Right cardiac atrium (tissue), 5 donors: Measurements from ENCODE around the gene STX3. TPM values are rescaled to one million over a fixed set of nuclear protein-coding genes. Genes with fewer than 3 reads are reported as not detected.
"Not testable (repeated sequence)": the region's sequence is repeated elsewhere in the genome, so short reads cannot be mapped to it uniquely, and the experiment has no call there.

Experiments
- ATAC-seq, 2 donors: fragments of 200-7000 bp; cut with Tn5 transposase; one replicate each; pipeline versions ENCODE4 v1.8.0 to v1.9.1; 2020; ENCODE audit warnings: moderate library complexity in 2 of 2, mild to moderate bottlenecking in 1 of 2
- DNase-seq, 3 donors: peaks; one replicate each; pipeline ENCODE4 v3.0.0-alpha.2; 2020
- H3K27ac ChIP-seq: one replicate; pipeline ENCODE4 v1.5.1; 2013; ENCODE audit warnings: mild to moderate bottlenecking, low read length, control low read depth, moderate library complexity
- H3K27me3 ChIP-seq: one replicate; pipeline ENCODE4 v1.6.1; 2013; ENCODE audit not compliant: control insufficient read depth, insufficient read depth
- H3K4me1 ChIP-seq: one replicate; pipeline ENCODE4 v1.6.1; 2013; ENCODE audit warnings: low read length; ENCODE audit not compliant: control insufficient read depth, insufficient read depth
- H3K4me3 ChIP-seq: one replicate; pipeline ENCODE4 v1.5.1; 2013; ENCODE audit warnings: low read length, control low read depth
- H3K9me3 ChIP-seq: one replicate; pipeline ENCODE4 v1.6.1; 2013; ENCODE audit warnings: low read length; ENCODE audit not compliant: control insufficient read depth
- WGBS: extraction: QIAGEN DNeasy Blood & Tissue Kit; methylation state at CpG from one replicate; pipeline ENCODE4 v1.1.7; 2013; 5-methylcytosine and 5-hydroxymethylcytosine counted together
- intact Hi-C, 4 donors: fragments of 100-400 bp; cut with DNase I; formaldehyde crosslinking; loops; one replicate each; pipeline versions ENCODE4 v1.11.0 to v1.14.0; 2022 to 2023
- polyA plus RNA-seq: library from polyadenylated mRNA; stranded (reverse); fragments of 200-250 nt; gene quantifications from one replicate; pipeline ENCODE4 v1.2.3, GENCODE V29; 2013
- total RNA-seq, 4 donors: library from RNA; stranded (reverse); fragmentation: NEBNext Ultra II Directional; extraction: Animal tissue kit (Norgen Biotek cat#: 25700); gene quantifications; one replicate each; pipeline ENCODE4 v1.2.1, GENCODE V29; 2021
- donor health status: healthy with polysubstance abuse.
- donor health status: DM: no; HTN: yes; CAD: no.
- donor health status: DM: no; HTN: no; CAD: no.
- donor health status: DM: no; HTN: yes; CAD: no; lungs with severe emphysema.
- donor health status: DM: yes; HTN: yes; CAD: no.

STX3 gene
- total and polyA plus RNA-seq, 5 donors, result 7.1 to 12.0 (median 10.4) TPM

DNA sequence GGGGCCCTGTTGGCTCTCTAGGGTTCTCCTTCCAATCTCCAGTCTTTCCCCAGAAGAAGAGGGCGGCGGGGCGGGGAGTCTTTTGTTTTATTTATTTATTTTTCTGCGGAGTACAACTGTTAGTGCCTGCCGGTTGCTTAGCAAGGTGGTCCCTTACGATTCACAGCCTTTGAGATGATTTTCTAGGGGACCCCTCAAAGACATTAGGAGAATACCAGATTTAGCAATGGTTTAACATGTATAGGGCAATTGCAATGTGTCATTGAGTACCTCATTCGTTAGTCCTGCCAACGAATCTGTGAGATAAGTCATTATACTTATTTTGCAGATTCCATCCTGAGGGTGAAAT, 55.7 kb downstream of the STX3 start:
- intact Hi-C loops, result no loop called here

DNA sequence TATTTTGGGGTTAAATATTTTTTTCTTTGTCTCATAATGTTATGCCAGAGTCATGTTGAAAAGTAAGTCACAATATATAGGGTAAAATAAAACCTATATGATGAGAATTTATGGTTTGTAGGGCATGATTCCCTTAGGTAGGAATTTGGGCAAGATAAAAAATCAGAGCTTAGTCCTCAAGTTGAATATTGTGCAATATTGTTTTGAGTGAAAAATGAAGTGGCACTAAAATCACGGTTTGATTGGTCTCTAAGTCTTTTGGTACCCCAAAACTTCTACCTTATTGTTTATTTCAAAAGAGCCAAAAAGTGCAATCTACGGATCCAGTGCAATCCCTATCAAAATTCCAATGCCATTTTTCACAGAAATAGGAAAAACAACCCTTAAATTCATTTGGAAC, 57.0 kb downstream of the STX3 start:
- H3K4me3 ChIP-seq, result no peak overlapping the region
- no peaks in the 10 kb centered on the region for H3K9me3 ChIP-seq
- ATAC-seq, result no peak
- peaks cover 2% of the 10 kb centered on the region for H3K4me1 ChIP-seq
- WGBS, result 91% methylated on average over 2 of the region's 2 CpGs
- H3K27ac ChIP-seq, result no peak overlapping the region
- no peak for DNase-seq
- H3K27me3 ChIP-seq, result no peaks in the 10 kb centered on the region
- intact Hi-C loops, result no loop called here

More for the DNA sequence above, 55.7 kb downstream of the STX3 start:
- no peak for ATAC-seq
- Histone ChIP-seq H3K4me1 (peaks cover 2% of the 10 kb centered on the region), H3K27ac (no peak overlapping the region), H3K4me3 (peak overlapping the region; percentile 78), H3K9me3 (no peaks in the 10 kb centered on the region), H3K27me3 (no peaks in the 10 kb centered on the region)
- DNase-seq, result no peak
- 14% methylated on average over 8 of the region's 8 CpGs for WGBS

DNA sequence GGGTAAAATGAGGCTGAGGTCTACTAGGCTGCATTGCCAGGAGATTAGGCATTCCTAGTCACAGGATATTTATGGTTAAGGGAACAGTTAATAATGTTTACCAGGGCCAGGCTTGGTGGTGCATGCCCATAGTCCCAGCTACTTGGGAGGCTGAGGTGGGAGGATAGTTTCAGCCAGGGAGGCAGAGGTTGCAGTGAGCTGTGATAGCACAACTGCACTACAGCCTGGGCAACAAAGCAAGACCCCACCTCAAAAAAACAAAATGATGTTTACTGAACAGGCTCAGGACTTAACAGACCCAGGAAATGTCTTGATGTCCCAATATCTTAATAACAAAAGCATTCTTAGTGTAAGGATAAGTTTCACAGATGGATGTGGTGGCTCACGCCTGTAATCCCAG, 58.2 kb downstream of the STX3 start:
- WGBS, result 93% methylated on average over 1 of the region's 1 CpG
- DNase-seq, result no peak
- no peak overlapping the region for H3K4me3 ChIP-seq
- H3K27ac ChIP-seq, result no peak overlapping the region
- intact Hi-C loops, result no loop called here
- no peak for ATAC-seq
- H3K4me1 ChIP-seq, result peaks cover 2% of the 10 kb centered on the region
- H3K9me3 ChIP-seq, result no peaks in the 10 kb centered on the region
- H3K27me3 ChIP-seq, result no peaks in the 10 kb centered on the region

DNA sequence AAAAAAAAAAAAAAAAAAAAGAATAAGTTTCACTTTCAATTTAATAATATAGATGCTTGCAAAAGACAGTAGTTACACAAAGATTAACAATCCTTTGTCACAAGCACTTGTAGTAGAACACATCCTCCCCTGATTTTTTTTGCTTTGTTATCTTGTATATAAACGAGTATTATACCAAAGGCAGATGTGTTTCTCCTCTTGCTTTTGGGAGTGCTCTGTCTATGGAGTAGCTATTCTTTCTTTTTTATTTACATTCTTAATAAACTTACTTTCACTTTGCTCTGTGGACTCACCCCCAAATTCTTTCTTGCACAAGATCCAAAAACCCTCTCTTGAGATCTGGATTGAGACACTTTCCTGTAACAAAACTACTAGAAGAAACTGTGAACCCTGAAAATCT, 58.8 kb downstream of the STX3 start:
- no peak for ATAC-seq

DNA sequence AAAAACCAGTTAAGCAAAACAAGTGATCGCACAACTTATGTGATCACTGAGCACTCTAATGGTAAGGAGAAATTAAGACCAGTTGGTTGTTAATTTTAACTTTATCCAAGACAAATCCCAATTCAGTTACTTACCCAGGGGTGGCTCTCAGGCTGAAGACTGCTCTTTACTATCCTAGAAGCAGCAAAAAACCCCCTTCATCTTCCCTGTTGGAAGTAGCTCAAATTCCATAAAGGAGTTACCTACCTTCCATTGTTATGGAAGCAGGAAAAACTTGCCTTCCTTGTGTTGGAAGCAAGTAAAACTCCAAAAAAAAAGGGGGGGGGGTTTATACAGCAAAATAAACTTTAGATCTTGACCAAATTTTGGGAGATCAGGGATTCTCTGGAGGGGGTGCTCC, 60.6 kb downstream of the STX3 start:
- whole genome bisulfite sequencing, result 83% methylated on average over 1 of the region's 1 CpG

More for the DNA sequence above, 58.8 kb downstream of the STX3 start:
- Histone ChIP-seq H3K4me1 (peaks cover 2% of the 10 kb centered on the region), H3K4me3 (no peak overlapping the region), H3K27me3 (no peaks in the 10 kb centered on the region), H3K9me3 (no peaks in the 10 kb centered on the region), H3K27ac (no peak overlapping the region)
- WGBS, result 41% methylated on average over 1 of the region's 1 CpG
- intact Hi-C loops, result no loop called here
- no peak for DNase-seq

DNA sequence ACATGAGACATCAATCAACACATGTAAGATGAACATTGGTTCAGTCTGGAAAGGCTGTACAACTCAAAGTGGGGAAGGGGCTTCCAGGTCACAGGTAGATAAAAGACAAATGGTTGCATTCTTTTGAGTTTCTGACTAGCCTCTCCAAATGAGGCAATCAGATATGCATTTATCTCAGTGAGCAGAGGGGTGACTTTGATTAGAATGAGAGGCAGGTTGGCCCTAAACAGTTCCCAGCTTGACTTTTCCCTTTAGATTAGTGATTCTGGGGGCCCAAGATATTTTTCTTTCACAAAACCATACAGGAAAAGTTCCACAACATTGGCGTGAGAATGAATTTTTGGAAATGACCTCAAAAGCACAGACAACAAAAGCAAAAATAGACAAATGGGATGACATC, 61.3 kb downstream of the STX3 start:
- 57% methylated on average over 1 of the region's 1 CpG for WGBS
- ATAC-seq, H3K9me3 ChIP-seq, intact Hi-C loops, H3K27me3 ChIP-seq, H3K27ac ChIP-seq, DNase-seq, H3K4me3 ChIP-seq, H3K4me1 ChIP-seq: not testable (repeated sequence)

More for the DNA sequence above, 60.6 kb downstream of the STX3 start:
- H3K27me3 ChIP-seq, result no peaks in the 10 kb centered on the region
- DNase-seq (no peak), ATAC-seq (no peak)
- intact Hi-C loops, result no loop called here
- H3K4me1 ChIP-seq, result no peaks in the 10 kb centered on the region
- no peaks in the 10 kb centered on the region for H3K9me3 ChIP-seq
- H3K27ac ChIP-seq, result no peak overlapping the region
- H3K4me3 ChIP-seq, result no peak overlapping the region

DNA sequence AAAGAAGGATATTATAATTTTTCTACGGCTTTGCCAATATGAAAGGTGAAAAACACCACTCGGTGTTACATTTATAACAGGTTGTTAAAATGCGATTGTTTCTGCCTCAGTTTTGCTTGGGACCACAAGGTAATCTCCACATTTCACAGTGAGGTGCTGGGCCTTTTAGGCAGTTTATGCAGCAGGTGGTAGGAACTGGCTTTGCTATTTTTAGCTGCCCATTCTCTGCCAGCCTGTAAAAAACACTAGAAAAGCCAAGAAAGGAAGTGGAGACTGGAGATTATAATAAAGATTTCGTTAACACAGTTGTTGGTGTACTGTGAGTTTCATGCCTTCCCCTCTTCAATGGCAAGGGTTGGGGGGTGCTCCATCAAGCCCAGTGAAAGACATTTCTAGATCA, 63.4 kb downstream of the STX3 start:
- DNase-seq (no peak), ATAC-seq (no peak)
- no peaks in the 10 kb centered on the region for H3K4me1 ChIP-seq
- intact Hi-C loops, result no loop called here
- no peaks in the 10 kb centered on the region for H3K27me3 ChIP-seq
- H3K4me3 ChIP-seq, result no peak overlapping the region
- no peaks in the 10 kb centered on the region for H3K9me3 ChIP-seq
- no peak overlapping the region for H3K27ac ChIP-seq
- WGBS, result 74% methylated on average over 4 of the region's 4 CpGs

DNA sequence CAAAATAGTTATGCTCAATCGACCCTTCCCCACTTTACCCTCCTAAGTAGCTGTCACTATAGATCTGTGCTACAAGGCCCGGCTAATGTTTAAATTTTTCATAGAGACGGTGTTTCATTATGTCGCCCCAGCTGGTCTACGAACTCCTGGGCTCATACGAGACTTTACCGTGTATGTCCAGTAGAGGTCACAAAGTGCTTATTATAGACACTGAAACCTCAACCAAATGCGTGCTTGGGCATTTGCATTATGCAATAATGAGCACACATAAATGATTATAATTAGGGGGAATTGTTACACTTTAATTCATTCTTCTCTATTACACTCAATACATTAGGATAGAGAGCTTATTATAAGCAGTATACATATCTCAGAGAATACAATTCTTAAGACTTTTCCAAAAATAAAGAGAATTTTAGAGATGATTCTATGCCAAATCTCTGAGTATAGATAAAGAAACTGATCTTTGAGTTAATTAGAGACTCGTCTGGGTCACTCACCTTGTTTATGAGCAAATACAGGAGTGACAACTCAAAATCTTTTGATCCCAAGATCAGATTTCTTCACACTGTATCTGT, 67.9 kb downstream of the STX3 start:
- no peaks in the 10 kb centered on the region for H3K27me3 ChIP-seq
- H3K4me1 ChIP-seq, result no peaks in the 10 kb centered on the region
- intact Hi-C loops, result loop anchor here (5.0 to 10.0 kb wide), 3 partner anchors 304 to 312 kb away; no protein-coding TSS in a partner anchor
- H3K27ac ChIP-seq, result no peak overlapping the region
- WGBS, result 3% methylated on average over 9 of the region's 9 CpGs
- ATAC-seq (peak; percentile 87 to 91), DNase-seq (peak in 1 of 3 donors; percentile 34)
- H3K9me3 ChIP-seq, result no peaks in the 10 kb centered on the region
- H3K4me3 ChIP-seq, result no peak overlapping the region

DNA sequence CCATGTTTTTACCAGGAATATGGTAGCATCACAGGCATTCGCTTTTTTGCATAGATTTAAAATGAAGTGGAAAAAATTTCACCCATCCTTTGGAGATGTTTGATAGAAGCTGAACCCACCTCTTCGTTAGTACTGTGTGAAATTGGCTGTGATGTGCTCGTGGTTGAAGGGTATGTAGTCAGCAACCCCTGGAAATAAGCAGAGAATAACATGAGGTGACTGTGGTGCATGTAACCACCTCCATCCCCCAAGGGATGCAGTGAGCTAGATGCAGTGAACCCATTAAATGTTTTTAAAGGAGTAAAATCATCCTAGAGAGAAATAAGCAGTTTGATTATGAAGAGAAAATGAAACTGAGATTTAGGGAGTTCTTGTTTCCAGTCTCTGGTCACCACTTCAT, 74.2 kb downstream of the STX3 start:
- DNase-seq (no peak), ATAC-seq (no peak)
- H3K27ac ChIP-seq, result no peak overlapping the region
- WGBS, result 86% methylated on average over 3 of the region's 3 CpGs
- H3K4me3 ChIP-seq, result no peak overlapping the region
- intact Hi-C loops, result loop anchor here in 1 of 4 donors (10.0 kb wide), 1 partner anchor 305 kb away; no protein-coding TSS in a partner anchor
- no peaks in the 10 kb centered on the region for H3K27me3 ChIP-seq
- H3K9me3 ChIP-seq, result no peaks in the 10 kb centered on the region
- no peaks in the 10 kb centered on the region for H3K4me1 ChIP-seq

DNA sequence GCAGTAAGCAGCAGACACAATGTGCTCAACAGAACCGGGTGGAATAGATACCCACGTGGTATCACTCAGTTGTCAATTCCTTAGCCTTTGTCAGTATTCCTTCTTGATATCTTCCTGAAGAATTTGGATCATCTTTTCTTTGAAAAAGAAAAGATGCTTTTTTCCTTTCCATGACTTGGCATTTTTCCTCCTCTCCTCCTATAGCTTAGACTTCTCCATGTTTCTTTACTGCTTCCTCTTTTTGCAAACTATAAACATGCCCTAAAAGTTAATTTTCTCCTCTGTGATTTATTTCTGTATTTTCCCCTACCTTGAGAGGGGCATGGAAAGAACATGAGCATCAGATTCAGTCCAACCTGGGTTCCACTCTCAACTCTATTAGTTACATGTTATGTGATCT, 78.4 kb downstream of the STX3 start:
- H3K4me1 ChIP-seq, result no peaks in the 10 kb centered on the region
- no peak overlapping the region for H3K4me3 ChIP-seq
- no peak for ATAC-seq
- DNase-seq, result no peak
- WGBS, result 72% methylated on average over 2 of the region's 2 CpGs
- H3K27me3 ChIP-seq, result no peaks in the 10 kb centered on the region
- no peak overlapping the region for H3K27ac ChIP-seq
- no peaks in the 10 kb centered on the region for H3K9me3 ChIP-seq
- intact Hi-C loops, result loop anchor here in 1 of 4 donors (10.0 kb wide), 1 partner anchor 361 kb away; no protein-coding TSS in a partner anchor

DNA sequence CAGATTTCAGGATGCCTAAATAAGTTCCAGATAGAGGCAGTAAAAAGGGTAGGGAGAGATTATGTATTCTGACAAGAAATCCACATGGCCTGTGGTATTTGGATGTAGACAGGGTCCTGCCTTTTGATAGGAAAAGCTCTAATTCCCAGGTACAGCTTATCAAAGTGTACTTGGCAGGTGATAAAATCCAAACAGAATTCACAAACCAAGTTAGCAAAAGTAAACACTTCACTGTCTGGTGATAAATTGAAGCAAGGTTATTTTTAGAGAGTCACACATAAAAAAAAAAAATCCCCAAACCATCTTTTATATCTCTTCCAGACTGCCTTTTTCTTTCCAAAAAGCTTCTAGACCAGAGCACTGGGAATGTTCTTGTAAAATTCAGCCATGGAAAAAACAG, 84.4 kb downstream of the STX3 start:
- intact Hi-C loops, result loop anchor here in 1 of 4 donors (10.0 kb wide), 1 partner anchor 355 kb away; no protein-coding TSS in a partner anchor

DNA sequence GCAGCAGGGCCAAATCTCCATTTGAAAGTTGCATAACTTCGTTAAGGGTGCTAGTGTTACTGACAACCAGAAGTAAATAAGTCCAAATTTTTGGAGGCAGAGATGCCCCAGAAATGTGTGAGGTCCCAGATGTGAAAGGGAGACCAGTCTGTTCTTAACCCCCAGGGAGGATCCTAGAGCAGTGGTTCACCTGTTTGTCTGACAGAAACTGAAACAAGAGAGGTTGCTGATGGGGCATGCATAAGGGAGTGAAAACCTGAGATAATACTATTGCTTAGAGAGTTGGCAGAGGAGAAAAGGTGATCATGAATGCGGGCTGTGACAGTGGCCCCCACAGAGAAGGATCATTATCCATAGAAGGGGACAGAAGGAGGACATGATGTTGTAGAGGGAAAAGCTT, 86.3 kb downstream of the STX3 start:
- H3K9me3 ChIP-seq, result no peaks in the 10 kb centered on the region
- no peak for ATAC-seq
- DNase-seq, result no peak
- no peak overlapping the region for H3K27ac ChIP-seq
- H3K4me3 ChIP-seq, result no peak overlapping the region
- intact Hi-C loops, result no loop called here
- 89% methylated on average over 2 of the region's 2 CpGs for WGBS
- H3K27me3 ChIP-seq, result no peaks in the 10 kb centered on the region
- no peaks in the 10 kb centered on the region for H3K4me1 ChIP-seq

More for the DNA sequence above, 84.4 kb downstream of the STX3 start:
- H3K27ac ChIP-seq, result no peak overlapping the region
- no peak for ATAC-seq
- no peaks in the 10 kb centered on the region for H3K27me3 ChIP-seq
- no peak overlapping the region for H3K4me3 ChIP-seq
- no peak for DNase-seq
- H3K9me3 ChIP-seq, result no peaks in the 10 kb centered on the region
- H3K4me1 ChIP-seq, result no peaks in the 10 kb centered on the region
